Measurements from ENCODE around the gene RCOR1. TPM values are rescaled to one million over a fixed set of nuclear protein-coding genes. Genes with fewer than 3 reads are reported as not detected.

RCOR1 gene
- total and polyA plus RNA-seq, 4 donors = 3.1 to 24.1 (median 9.7) TPM

DNA sequence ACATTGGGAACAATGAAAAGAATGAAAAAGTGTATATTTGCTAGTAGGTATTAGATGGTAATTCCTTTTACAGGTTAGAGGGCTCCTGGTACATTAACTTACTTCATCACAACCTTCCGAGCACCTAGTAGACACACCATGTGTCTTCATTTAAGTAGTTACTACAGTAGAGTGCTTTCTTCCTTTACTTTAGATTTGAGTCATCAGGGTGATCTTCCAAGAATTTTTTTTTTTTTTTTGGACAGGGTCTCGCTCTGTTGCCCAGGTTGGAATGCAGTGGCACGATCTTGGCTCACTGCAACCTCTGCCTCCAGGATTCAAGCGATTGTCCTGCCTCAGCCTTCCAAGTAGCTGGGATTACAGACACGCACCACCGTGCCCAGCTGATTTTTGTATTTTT, 105.1 kb downstream of the RCOR1 start:
- WGBS, 2 donors = 79 to 81% methylated on average over 6 of the region's 6 CpGs

DNA sequence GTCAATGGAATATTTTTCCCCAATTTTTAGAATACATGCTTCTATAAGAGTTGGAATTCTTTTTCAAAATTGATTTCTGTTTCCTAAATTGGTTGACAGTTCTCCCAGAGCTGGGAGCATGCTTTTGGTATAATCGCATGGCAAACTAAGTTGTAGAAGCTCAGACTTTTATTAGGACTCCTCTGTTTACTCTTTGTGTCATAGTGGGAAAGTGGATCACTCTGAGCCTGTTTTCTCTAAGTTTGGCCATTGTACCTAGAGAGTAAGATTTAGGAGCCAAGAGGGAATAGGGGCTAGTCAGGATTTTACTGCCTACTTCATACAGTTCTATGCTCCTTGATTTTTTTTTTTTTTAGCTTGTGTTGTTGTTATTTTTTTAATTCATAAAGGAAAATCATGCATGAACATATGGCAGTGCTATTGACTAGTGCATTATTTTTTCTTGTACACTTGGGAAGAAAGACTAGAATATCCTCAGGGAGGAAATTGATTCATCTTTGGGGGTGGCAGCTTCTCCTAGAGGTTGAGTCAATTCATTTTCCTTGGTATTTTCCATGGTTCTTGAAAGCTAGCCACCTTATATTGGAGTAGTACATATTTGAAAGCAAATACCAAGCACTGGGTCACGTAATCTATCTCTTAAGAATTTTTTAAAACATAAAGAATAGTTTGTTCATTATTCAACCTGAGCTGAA, 107.1 kb downstream of the RCOR1 start:
- ATAC-seq (ENCODE audit: low FRiP score) = no peak
- WGBS, 2 donors = 93 to 94% methylated on average over 2 of the region's 2 CpGs
- Histone ChIP-seq H3K4me1 (ENCODE audit: control insufficient read depth in 1 of 2, insufficient read depth in 2 of 2, low read length in 2 of 2) (peaks cover 1 to 3% of the 10 kb centered on the region in 2 donors), H3K9me3 (ENCODE audit: control insufficient read depth, low read length) (peaks cover 1% of the 10 kb centered on the region), H3K36me3 (ENCODE audit: control insufficient read depth in 1 of 2, insufficient read depth in 2 of 2, low read length in 1 of 2) (peaks cover 0 to 3% of the 10 kb centered on the region in 2 donors), H3K27ac (ENCODE audit: low read depth in 1 of 2, low read length in 2 of 2) (no peak overlapping the region), H3K27me3 (ENCODE audit: control insufficient read depth in 1 of 2, insufficient read depth in 2 of 2, low read length in 1 of 2) (no peaks in the 10 kb centered on the region), H3K4me3 (ENCODE audit: low read length in 2 of 2) (no peak overlapping the region)
- no peak for DNase-seq
- intact Hi-C loops (cut with DNase I) = loop anchor here in 1 of 2 donors (10.0 kb wide), 2 partner anchors 215 to 595 kb away; no protein-coding TSS in a partner anchor

More for the DNA sequence above, 105.1 kb downstream of the RCOR1 start:
- intact Hi-C loops (cut with DNase I) = loop anchor here in 1 of 2 donors (10.0 kb wide), 2 partner anchors 217 to 597 kb away; no protein-coding TSS in a partner anchor
- Histone ChIP-seq H3K4me3 (ENCODE audit: low read length in 2 of 2) (no peak overlapping the region), H3K4me1 (ENCODE audit: control insufficient read depth in 1 of 2, insufficient read depth in 2 of 2, low read length in 2 of 2) (peaks cover 1 to 3% of the 10 kb centered on the region in 2 donors), H3K27ac (ENCODE audit: low read depth in 1 of 2, low read length in 2 of 2) (no peak overlapping the region), H3K27me3 (ENCODE audit: control insufficient read depth in 1 of 2, insufficient read depth in 2 of 2, low read length in 1 of 2) (no peaks in the 10 kb centered on the region), H3K9me3 (ENCODE audit: control insufficient read depth, low read length) (no peaks in the 10 kb centered on the region), H3K36me3 (ENCODE audit: control insufficient read depth in 1 of 2, insufficient read depth in 2 of 2, low read length in 1 of 2) (peaks cover 0 to 2% of the 10 kb centered on the region in 2 donors)
- no peak for ATAC-seq (ENCODE audit: low FRiP score)
- DNase-seq = no peak

DNA sequence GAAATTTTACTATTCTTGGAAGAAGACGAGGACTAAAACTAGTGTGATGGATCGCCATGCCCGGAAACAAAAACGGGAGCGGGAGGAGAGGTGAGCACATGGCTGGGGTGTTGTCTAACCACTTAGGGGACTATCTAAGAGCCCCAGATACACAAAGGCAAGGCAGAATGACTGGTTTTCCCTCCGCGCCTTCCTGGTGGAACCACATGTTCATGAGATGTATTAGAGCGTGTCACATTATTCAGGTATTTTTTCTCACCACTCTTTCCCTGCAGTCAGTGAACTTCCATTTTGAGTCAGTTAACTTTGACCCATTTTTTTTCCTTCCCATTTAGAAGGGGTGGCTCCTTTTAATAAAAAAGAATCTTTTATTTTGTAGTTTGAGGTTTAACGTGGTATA, 116.0 kb downstream of the RCOR1 start:
- DNase-seq (no peak), ATAC-seq (ENCODE audit: low FRiP score) (no peak)
- peaks cover 0 to 2% of the 10 kb centered on the region in 2 donors for H3K36me3 ChIP-seq (ENCODE audit: control insufficient read depth in 1 of 2, insufficient read depth in 2 of 2, low read length in 1 of 2)
- H3K9me3 ChIP-seq (ENCODE audit: control insufficient read depth, low read length) = peaks cover 1% of the 10 kb centered on the region
- no peak overlapping the region for H3K4me3 ChIP-seq (ENCODE audit: low read length in 2 of 2)
- no peaks in the 10 kb centered on the region for H3K4me1 ChIP-seq (ENCODE audit: control insufficient read depth in 1 of 2, insufficient read depth in 2 of 2, low read length in 2 of 2)
- 90 to 92% methylated on average over 9 of the region's 9 CpGs for WGBS, 2 donors
- H3K27me3 ChIP-seq (ENCODE audit: control insufficient read depth in 1 of 2, insufficient read depth in 2 of 2, low read length in 1 of 2) = no peaks in the 10 kb centered on the region
- no peak overlapping the region for H3K27ac ChIP-seq (ENCODE audit: low read depth in 1 of 2, low read length in 2 of 2)
- intact Hi-C loops (cut with DNase I) = no loop called here

DNA sequence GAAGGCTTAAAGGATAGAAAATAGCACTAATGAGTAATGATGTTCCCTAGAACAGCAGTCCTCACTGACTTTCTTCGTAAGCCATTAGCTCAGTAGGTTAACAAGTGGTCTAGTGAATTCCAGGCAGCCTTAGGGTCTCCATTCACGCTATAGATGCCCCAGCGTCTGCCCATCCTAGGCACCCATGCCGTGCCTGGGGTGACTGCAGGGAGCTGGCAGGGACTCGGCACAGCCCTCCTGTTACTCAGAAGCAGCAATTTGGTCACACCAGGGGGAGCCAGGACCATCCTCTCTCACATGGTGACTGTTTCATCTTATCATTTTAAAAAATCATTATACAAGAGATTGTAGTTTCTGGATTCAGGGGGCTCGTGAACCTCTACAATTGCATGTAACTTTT, 118.8 kb downstream of the RCOR1 start:
- WGBS, 2 donors = 75 to 81% methylated on average over 6 of the region's 6 CpGs
- H3K27ac ChIP-seq (ENCODE audit: low read depth in 1 of 2, low read length in 2 of 2) = no peak overlapping the region
- no peaks in the 10 kb centered on the region for H3K4me1 ChIP-seq (ENCODE audit: control insufficient read depth in 1 of 2, insufficient read depth in 2 of 2, low read length in 2 of 2)
- no peaks in the 10 kb centered on the region for H3K27me3 ChIP-seq (ENCODE audit: control insufficient read depth in 1 of 2, insufficient read depth in 2 of 2, low read length in 1 of 2)
- no peaks in the 10 kb centered on the region for H3K36me3 ChIP-seq (ENCODE audit: control insufficient read depth in 1 of 2, insufficient read depth in 2 of 2, low read length in 1 of 2)
- ATAC-seq (ENCODE audit: low FRiP score) (no peak), DNase-seq (no peak)
- no peak overlapping the region for H3K4me3 ChIP-seq (ENCODE audit: low read length in 2 of 2)
- no peaks in the 10 kb centered on the region for H3K9me3 ChIP-seq (ENCODE audit: control insufficient read depth, low read length)
- intact Hi-C loops (cut with DNase I) = no loop called here

DNA sequence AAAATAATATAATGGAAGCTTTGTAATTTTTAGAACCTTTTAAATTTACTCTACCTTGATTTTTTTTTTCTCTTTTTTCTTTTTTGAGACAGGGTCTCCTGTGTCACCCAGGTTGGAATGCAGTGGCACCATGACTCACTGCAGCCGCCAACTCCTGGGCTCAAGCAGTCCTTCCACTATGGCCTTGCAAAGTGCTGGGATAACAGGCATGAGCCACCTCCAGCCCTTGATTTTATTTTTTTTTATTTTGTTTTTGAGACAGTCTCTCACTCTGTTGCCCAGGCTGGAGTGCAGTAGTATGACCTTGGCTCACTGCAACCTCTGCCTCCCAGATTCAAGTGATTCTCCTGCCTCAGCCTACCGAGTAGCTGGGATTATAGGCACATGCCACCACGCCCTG, 119.5 kb downstream of the RCOR1 start:
- WGBS, 2 donors = 93 to 94% methylated on average over 3 of the region's 3 CpGs
- DNase-seq (no peak), ATAC-seq (ENCODE audit: low FRiP score) (no peak)
- intact Hi-C loops (cut with DNase I) = no loop called here
- no peak overlapping the region for H3K27ac ChIP-seq (ENCODE audit: low read depth in 1 of 2, low read length in 2 of 2)
- no peaks in the 10 kb centered on the region for H3K27me3 ChIP-seq (ENCODE audit: control insufficient read depth in 1 of 2, insufficient read depth in 2 of 2, low read length in 1 of 2)
- H3K4me3 ChIP-seq (ENCODE audit: low read length in 2 of 2) = no peak overlapping the region
- H3K9me3 ChIP-seq (ENCODE audit: control insufficient read depth, low read length) = no peaks in the 10 kb centered on the region
- no peaks in the 10 kb centered on the region for H3K4me1 ChIP-seq (ENCODE audit: control insufficient read depth in 1 of 2, insufficient read depth in 2 of 2, low read length in 2 of 2)
- H3K36me3 ChIP-seq (ENCODE audit: control insufficient read depth in 1 of 2, insufficient read depth in 2 of 2, low read length in 1 of 2) = no peaks in the 10 kb centered on the region

DNA sequence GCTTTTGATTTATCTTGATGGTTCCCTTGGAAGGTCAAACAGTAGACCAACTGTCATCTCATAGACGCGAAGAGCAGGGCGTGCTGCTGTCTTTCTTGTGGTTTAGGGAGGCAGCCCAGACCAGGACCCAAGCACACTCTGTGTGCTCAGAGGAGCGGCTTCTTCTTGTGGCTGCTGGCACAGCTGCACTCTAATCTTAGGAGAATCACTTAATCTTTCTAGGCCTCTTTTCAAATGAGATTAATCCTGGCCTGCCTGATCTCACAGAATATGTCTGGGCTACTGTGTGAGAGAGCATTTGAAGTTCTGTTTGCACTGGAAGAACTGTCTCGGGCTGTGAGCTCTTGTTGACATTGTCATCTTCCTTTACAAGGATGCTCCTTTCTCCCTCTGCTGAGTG, 124.8 kb downstream of the RCOR1 start:
- no peaks in the 10 kb centered on the region for H3K4me1 ChIP-seq (ENCODE audit: control insufficient read depth in 1 of 2, insufficient read depth in 2 of 2, low read length in 2 of 2)
- H3K9me3 ChIP-seq (ENCODE audit: control insufficient read depth, low read length) = no peaks in the 10 kb centered on the region
- H3K36me3 ChIP-seq (ENCODE audit: control insufficient read depth in 1 of 2, insufficient read depth in 2 of 2, low read length in 1 of 2) = peaks cover 2 to 3% of the 10 kb centered on the region in 2 donors
- no peaks in the 10 kb centered on the region for H3K27me3 ChIP-seq (ENCODE audit: control insufficient read depth in 1 of 2, insufficient read depth in 2 of 2, low read length in 1 of 2)
- ATAC-seq (ENCODE audit: low FRiP score) (no peak), DNase-seq (no peak)
- no peak overlapping the region for H3K4me3 ChIP-seq (ENCODE audit: low read length in 2 of 2)
- H3K27ac ChIP-seq (ENCODE audit: low read depth in 1 of 2, low read length in 2 of 2) = no peak overlapping the region
- intact Hi-C loops (cut with DNase I) = loop anchor here in 1 of 2 donors (2.0 kb wide), 1 partner anchor 298 kb away; no protein-coding TSS in a partner anchor
- 74 to 83% methylated on average over 5 of the region's 5 CpGs for WGBS, 2 donors

DNA sequence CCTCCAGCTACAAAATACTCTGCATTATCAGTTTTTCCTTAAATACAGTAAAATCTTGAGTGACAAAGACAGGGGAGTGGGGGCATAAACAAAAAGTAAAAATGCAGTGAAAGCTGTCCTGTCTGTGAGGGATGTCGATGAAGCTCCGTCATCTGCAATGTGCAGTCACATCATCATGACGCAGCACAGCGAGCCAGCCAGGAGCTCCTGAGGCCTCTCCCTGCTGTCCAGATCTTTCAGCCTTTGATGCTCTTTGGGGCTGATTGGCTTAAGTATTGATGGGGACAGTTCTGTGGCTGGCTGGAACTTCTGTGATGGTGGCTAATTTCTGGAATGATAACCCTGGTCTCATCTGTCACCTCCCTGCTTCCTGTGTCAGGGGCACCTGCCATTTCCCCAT, 130.2 kb downstream of the RCOR1 start:
- 94 to 95% methylated on average over 4 of the region's 4 CpGs for WGBS, 2 donors
- no peaks in the 10 kb centered on the region for H3K4me1 ChIP-seq (ENCODE audit: control insufficient read depth in 1 of 2, insufficient read depth in 2 of 2, low read length in 2 of 2)
- peaks cover 0 to 2% of the 10 kb centered on the region in 2 donors for H3K36me3 ChIP-seq (ENCODE audit: control insufficient read depth in 1 of 2, insufficient read depth in 2 of 2, low read length in 1 of 2)
- H3K9me3 ChIP-seq (ENCODE audit: control insufficient read depth, low read length) = no peaks in the 10 kb centered on the region
- ATAC-seq (ENCODE audit: low FRiP score) (no peak), DNase-seq (no peak)
- H3K27ac ChIP-seq (ENCODE audit: low read depth in 1 of 2, low read length in 2 of 2) = no peak overlapping the region
- intact Hi-C loops (cut with DNase I) = no loop called here
- H3K27me3 ChIP-seq (ENCODE audit: control insufficient read depth in 1 of 2, insufficient read depth in 2 of 2, low read length in 1 of 2) = no peaks in the 10 kb centered on the region
- H3K4me3 ChIP-seq (ENCODE audit: low read length in 2 of 2) = no peak overlapping the region

DNA sequence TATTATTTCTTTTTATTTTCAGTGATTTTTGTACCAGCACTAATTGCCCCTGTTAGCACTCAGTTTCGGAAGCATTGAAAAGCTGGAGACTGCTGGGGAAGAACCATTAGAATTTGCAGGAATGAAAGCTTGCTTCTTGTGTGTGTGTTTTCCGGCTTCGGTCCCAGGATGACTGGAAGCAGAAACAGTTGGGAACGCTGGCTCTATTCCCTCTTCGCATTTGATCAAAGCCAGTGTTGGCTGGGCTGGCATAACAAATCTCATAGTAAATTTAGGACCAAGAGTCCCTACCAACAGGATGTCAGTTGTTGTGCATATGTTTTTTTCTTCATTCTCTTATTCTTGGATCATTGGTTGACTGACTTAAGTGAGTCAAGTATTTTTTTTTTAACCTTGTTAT, 131.2 kb downstream of the RCOR1 start:
- H3K4me1 ChIP-seq (ENCODE audit: control insufficient read depth in 1 of 2, insufficient read depth in 2 of 2, low read length in 2 of 2) = no peaks in the 10 kb centered on the region
- intact Hi-C loops (cut with DNase I) = no loop called here
- no peak for ATAC-seq (ENCODE audit: low FRiP score)
- H3K9me3 ChIP-seq (ENCODE audit: control insufficient read depth, low read length) = no peaks in the 10 kb centered on the region
- peaks cover 0 to 3% of the 10 kb centered on the region in 2 donors for H3K36me3 ChIP-seq (ENCODE audit: control insufficient read depth in 1 of 2, insufficient read depth in 2 of 2, low read length in 1 of 2)
- H3K4me3 ChIP-seq (ENCODE audit: low read length in 2 of 2) = no peak overlapping the region
- H3K27ac ChIP-seq (ENCODE audit: low read depth in 1 of 2, low read length in 2 of 2) = no peak overlapping the region
- no peaks in the 10 kb centered on the region for H3K27me3 ChIP-seq (ENCODE audit: control insufficient read depth in 1 of 2, insufficient read depth in 2 of 2, low read length in 1 of 2)
- DNase-seq = no peak
- WGBS, 2 donors = 63 to 67% methylated on average over 5 of the region's 5 CpGs
